IPS-18c (cell line): Measurements from ENCODE around the gene MSMB.
"Not testable (repeated sequence)": the region's sequence is repeated elsewhere in the genome, so short reads cannot be mapped to it uniquely, and the experiment has no call there.

Source experiments
- H3K4me3 ChIP-seq: 2 replicates; pipeline ENCODE4 v1.7.0; 2013; ENCODE audit warnings: low read depth, mild to moderate bottlenecking, low read length, moderate library complexity; ENCODE audit not compliant: insufficient read depth
- H3K9me3 ChIP-seq: one replicate; pipeline ENCODE4 v1.6.1; 2013; ENCODE audit warnings: mild to moderate bottlenecking, low read length, moderate library complexity; ENCODE audit not compliant: control insufficient read depth, insufficient read depth

The MSMB gene

GRCh38 chr10:46050941-46051623, 5.0 kb upstream of the MSMB start:
- H3K4me3 ChIP-seq, result no peak overlapping the region

GRCh38 chr10:46049497-46049831, 3.4 kb upstream of the MSMB start:
- H3K4me3 ChIP-seq, H3K9me3 ChIP-seq: not testable (repeated sequence)

More at GRCh38 chr10:46050941-46051623, 5.0 kb upstream of the MSMB start:
- no peaks in the 10 kb centered on the region for H3K9me3 ChIP-seq

- no peak overlapping the region for H3K4me3 ChIP-seq
- no peaks in the 10 kb centered on the region for H3K9me3 ChIP-seq
Measured at GRCh38 chr10:46048152-46048551, 2.1 kb upstream of the MSMB start.

GRCh38 chr10:46042527-46042926, 3.5 kb downstream of the MSMB start:
- H3K9me3 ChIP-seq, result no peaks in the 10 kb centered on the region
- H3K4me3 ChIP-seq, result no peak overlapping the region

- Histone ChIP-seq H3K9me3 (no peaks in the 10 kb centered on the region), H3K4me3 (no peak overlapping the region)
Measured at GRCh38 chr10:46040004-46040403, 6.1 kb downstream of the MSMB start.

- no peak overlapping the region for H3K4me3 ChIP-seq
- H3K9me3 ChIP-seq, result no peaks in the 10 kb centered on the region
Measured at GRCh38 chr10:46037107-46037825, 8.8 kb downstream of the MSMB start.

GRCh38 chr10:46035923-46036849, 9.9 kb downstream of the MSMB start:
- no peak overlapping the region for H3K4me3 ChIP-seq
- no peaks in the 10 kb centered on the region for H3K9me3 ChIP-seq

GRCh38 chr10:46033602-46034011, 12.5 kb downstream of the MSMB start:
- Histone ChIP-seq H3K9me3 (no peaks in the 10 kb centered on the region), H3K4me3 (no peak overlapping the region)

- H3K4me3 ChIP-seq, result no peak overlapping the region
- no peaks in the 10 kb centered on the region for H3K9me3 ChIP-seq
Measured at GRCh38 chr10:46031648-46032532, 14.2 kb downstream of the MSMB start.

- H3K9me3 ChIP-seq, result no peaks in the 10 kb centered on the region
- H3K4me3 ChIP-seq, result peak within 1 kb of the TSS; percentile 72
Measured at GRCh38 chr10:46030091-46030937, 15.8 kb downstream of the MSMB start, which contains the start of gene NCOA4. NCOA4 (minus strand) TSS chr10:46030623; CDS start chr10:46016680, 13,943 bp downstream.

GRCh38 chr10:46029461-46030030, 16.5 kb downstream of the MSMB start:
- no peaks in the 10 kb centered on the region for H3K9me3 ChIP-seq

GRCh38 chr10:46028584-46029460, 17.2 kb downstream of the MSMB start:
- Histone ChIP-seq H3K9me3 (no peaks in the 10 kb centered on the region), H3K4me3 (no peak overlapping the region)

More at GRCh38 chr10:46029461-46030030, 16.5 kb downstream of the MSMB start:
- peak overlapping the region; percentile 72 for H3K4me3 ChIP-seq

- Histone ChIP-seq H3K4me3 (no peak overlapping the region), H3K9me3 (no peaks in the 10 kb centered on the region)
Measured at GRCh38 chr10:46026106-46026505, 20.0 kb downstream of the MSMB start.

- Histone ChIP-seq H3K4me3 (no peak overlapping the region), H3K9me3 (no peaks in the 10 kb centered on the region)
Measured at GRCh38 chr10:46025406-46025805, 20.7 kb downstream of the MSMB start.

- no peaks in the 10 kb centered on the region for H3K9me3 ChIP-seq
- H3K4me3 ChIP-seq, result no peak overlapping the region
Measured at GRCh38 chr10:46024948-46025347, 21.1 kb downstream of the MSMB start.
